ENCODE results near the gene PRKCE. TPM values are rescaled to one million over a fixed set of nuclear protein-coding genes. Genes with fewer than 3 reads are reported as not detected.
"Not testable (repeated sequence)": the region's sequence is repeated elsewhere in the genome, so short reads cannot be mapped to it uniquely, and the experiment has no call there.

Gene PRKCE
- total RNA-seq, 2 donors from 2014 or later = 10.4 to 13.8 TPM

GRCh38 chr2:45871541-45871940 lies 220.1 kb downstream of the PRKCE start:
- peaks cover 6 to 7% of the 10 kb centered on the region in 2 donors for H3K9me3 Mint-ChIP-seq
- no peak for ATAC-seq
- peaks cover 12 to 22% of the 10 kb centered on the region in 2 donors for H3K36me3 Mint-ChIP-seq
- DNase-seq (ENCODE audit: low spot score in 2 of 2) = no peak
- H3K27ac Mint-ChIP-seq = peak overlapping the region in 1 of 2 donors; percentile 13

DNA sequence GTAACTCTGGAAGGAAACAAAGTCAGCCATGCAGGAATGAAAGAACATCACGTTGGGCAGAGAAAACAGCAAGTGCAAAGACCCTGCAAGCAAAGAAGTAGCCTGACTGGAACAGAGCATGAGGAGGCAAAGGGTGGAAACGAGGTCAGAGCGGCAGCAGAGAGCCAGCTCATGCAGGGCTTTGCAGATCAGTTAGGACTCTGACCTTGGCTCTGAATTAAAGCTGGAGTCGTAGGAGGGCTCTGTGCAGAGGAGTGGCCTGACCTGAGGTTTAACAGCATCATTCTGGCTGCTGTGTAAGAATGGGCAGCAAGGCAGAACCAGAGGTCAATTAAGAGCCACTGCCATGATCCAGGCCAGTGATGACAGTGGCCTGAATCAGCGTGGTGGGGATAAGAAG lies 220.7 kb downstream of the PRKCE start:
- Mint-ChIP-seq H3K27ac (peak overlapping the region; percentile 13), H3K36me3 (peaks cover 18 to 24% of the 10 kb centered on the region in 2 donors), H3K9me3 (peaks cover 10 to 11% of the 10 kb centered on the region in 2 donors)
- DNase-seq (ENCODE audit: low spot score in 2 of 2) (no peak), ATAC-seq (no peak)

DNA sequence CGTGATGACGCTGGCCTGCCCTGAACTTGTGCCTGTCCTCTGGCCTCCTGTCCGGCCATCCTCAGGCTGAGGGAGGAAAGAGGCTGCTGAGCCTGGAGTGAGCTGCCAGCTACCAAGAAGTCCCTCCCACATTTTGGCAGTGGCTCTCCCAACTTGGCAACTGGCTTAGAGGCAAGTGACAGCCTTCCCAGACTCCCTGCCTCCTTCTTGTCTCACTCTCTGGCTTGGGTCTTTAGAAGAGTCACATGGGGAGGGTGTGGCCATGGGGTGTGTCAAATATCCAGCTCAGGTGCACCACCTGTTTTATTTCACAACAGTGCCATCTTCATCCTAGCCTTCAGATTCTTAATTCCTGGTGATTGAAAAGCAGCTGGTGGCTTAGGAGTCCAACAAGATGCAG lies 222.9 kb downstream of the PRKCE start:
- no peak for ATAC-seq
- H3K9me3 Mint-ChIP-seq = peaks cover 10 to 15% of the 10 kb centered on the region in 2 donors
- no peak overlapping the region for H3K27ac Mint-ChIP-seq
- no peak for DNase-seq (ENCODE audit: low spot score in 2 of 2)
- peaks cover 27 to 29% of the 10 kb centered on the region in 2 donors for H3K36me3 Mint-ChIP-seq

DNA sequence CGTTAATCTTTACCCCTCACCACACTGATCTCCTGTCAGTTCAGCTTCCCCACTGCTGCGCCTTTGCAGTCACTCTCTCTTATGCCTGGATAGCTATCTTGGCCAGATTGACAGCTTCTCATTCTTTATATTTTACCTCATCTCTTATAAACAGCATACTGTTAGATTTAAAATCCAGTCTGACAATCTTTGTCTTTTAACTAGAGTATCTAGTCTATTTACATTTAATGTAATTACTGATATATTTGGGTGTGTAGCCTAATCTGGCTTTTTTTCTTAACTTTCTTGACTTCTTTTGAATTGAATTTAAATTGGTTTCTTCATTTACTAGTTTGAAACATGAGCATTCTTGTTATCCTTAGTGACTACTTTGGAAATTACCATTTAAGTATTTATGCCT lies 225.1 kb downstream of the PRKCE start:
- H3K36me3 Mint-ChIP-seq = peaks cover 27 to 29% of the 10 kb centered on the region in 2 donors
- H3K27ac Mint-ChIP-seq = no peak overlapping the region
- DNase-seq (ENCODE audit: low spot score in 2 of 2) = no peak
- H3K9me3 Mint-ChIP-seq = peaks cover 10 to 15% of the 10 kb centered on the region in 2 donors
- no peak for ATAC-seq

DNA sequence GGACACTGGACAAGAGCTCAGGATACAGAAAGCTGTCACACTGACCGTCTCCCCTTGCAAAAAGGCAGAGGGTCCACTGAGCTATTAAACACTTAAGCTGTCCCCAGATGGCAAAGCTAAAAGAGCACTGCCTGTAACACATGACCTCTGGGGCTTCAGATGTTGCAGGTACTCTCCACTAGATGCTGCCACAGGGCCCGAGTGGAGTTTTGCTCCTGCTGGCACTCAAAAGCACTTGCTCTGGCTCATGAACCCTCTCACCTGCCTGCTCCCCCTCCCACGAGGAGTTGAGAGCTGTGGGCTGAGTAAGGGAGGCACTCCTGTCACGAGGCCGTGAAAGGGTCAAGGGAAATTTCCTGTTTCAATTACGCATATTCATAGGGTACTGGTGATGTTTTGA lies 227.9 kb downstream of the PRKCE start:
- Mint-ChIP-seq H3K27ac (no peak overlapping the region), H3K36me3 (peaks cover 24 to 27% of the 10 kb centered on the region in 2 donors), H3K9me3 (peaks cover 10 to 15% of the 10 kb centered on the region in 2 donors)
- DNase-seq (ENCODE audit: low spot score in 2 of 2) = no peak
- no peak for ATAC-seq

GRCh38 chr2:45879936-45880335 lies 228.5 kb downstream of the PRKCE start:
- peaks cover 10 to 15% of the 10 kb centered on the region in 2 donors for H3K9me3 Mint-ChIP-seq
- DNase-seq (ENCODE audit: low spot score in 2 of 2) = no peak
- ATAC-seq = no peak
- no peak overlapping the region for H3K27ac Mint-ChIP-seq
- peaks cover 20 to 27% of the 10 kb centered on the region in 2 donors for H3K36me3 Mint-ChIP-seq

DNA sequence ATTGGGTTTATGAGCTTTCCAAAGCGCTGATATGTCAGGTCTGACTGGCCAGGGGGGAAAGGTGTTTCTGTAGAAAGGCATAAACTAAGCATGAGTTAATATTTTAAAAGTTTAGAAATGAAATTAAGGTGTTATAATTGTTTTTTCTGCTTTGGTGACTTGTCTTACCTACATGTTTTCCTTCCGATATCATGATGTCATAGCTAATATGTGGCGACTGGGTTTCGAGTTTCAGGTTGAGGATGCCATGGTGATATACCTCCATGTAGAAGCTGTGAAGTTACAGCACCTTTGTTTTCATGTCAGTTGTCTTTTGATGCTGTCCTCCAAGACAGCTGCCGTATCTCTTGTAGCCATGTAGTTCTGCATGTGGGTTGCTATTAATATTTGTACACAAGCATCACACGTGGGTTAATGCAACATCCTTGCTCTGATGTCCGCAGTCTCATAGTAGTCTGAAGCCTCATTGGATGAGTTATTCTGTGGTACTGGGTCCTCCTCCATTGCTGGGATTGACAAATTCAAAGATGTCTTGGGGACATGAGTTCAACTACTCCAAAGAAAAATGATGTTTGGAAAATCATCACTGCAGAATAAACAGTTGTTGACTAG lies 230.6 kb downstream of the PRKCE start:
- ATAC-seq = no peak
- Mint-ChIP-seq H3K36me3 (peaks cover 5 to 10% of the 10 kb centered on the region in 2 donors), H3K9me3 (peaks cover 0 to 4% of the 10 kb centered on the region in 2 donors), H3K27ac (no peak overlapping the region)
- DNase-seq (ENCODE audit: low spot score in 2 of 2) = no peak

- H3K36me3 Mint-ChIP-seq = peaks cover 2 to 3% of the 10 kb centered on the region in 2 donors
- H3K9me3 Mint-ChIP-seq = peaks cover 0 to 1% of the 10 kb centered on the region in 2 donors
- ATAC-seq (no peak), DNase-seq (ENCODE audit: low spot score in 2 of 2) (no peak)
- H3K27ac Mint-ChIP-seq = no peak overlapping the region
Measured at GRCh38 chr2:45882707-45883602, 231.5 kb downstream of the PRKCE start.

DNA sequence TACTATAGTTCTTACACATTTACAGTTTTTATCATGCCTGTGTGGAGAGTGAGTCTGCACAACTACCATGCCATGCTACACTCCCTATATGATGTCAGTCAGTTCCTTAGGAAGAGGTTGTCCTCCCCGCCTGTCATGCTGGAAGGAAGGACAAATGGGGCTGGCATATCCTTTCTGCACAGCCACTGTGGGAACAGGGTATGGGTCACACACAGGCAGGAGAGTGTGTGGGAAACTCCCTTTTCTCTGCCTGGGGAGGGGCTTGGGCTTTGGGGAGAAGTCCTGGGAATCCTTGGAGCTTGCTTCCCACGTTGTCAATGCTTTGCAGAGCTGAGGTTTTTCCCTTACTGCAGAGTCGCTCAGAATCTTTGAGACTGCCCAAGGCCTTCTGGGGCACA lies 232.1 kb downstream of the PRKCE start:
- Mint-ChIP-seq H3K27ac (no peak overlapping the region), H3K9me3 (no peaks in the 10 kb centered on the region), H3K36me3 (no peaks in the 10 kb centered on the region)
- ATAC-seq (no peak), DNase-seq (ENCODE audit: low spot score in 2 of 2) (no peak)

- Mint-ChIP-seq H3K9me3 (no peaks in the 10 kb centered on the region), H3K27ac (no peak overlapping the region), H3K36me3 (no peaks in the 10 kb centered on the region)
- no peak for DNase-seq (ENCODE audit: low spot score in 2 of 2)
- no peak for ATAC-seq
Measured at GRCh38 chr2:45884126-45884525, 232.7 kb downstream of the PRKCE start.

DNA sequence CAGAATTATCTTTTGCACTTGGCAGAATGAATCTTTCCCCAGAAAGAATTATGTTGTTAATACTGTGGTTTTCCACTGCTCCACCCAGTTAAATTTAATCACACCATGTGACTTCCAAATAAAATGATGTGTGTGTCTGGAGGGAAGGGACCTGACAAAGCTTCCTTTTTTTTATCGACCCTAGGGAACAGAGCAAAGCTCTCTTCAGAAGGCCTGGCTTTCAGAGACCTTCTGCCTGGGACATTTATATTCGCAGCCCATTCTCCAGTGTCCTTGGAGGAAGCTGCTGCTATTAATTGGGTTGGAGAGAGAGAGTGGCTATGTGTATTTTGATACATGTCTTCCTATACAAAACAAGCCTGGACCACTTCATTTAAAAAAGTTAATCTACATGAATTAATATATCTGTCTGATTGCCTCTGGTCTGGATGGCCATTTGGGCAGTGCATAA lies 233.7 kb downstream of the PRKCE start:
- H3K27ac Mint-ChIP-seq = no peak overlapping the region
- no peaks in the 10 kb centered on the region for H3K36me3 Mint-ChIP-seq
- H3K9me3 Mint-ChIP-seq = no peaks in the 10 kb centered on the region
- DNase-seq (ENCODE audit: low spot score in 2 of 2) (no peak), ATAC-seq (no peak)

- no peak for ATAC-seq
- H3K9me3 Mint-ChIP-seq = no peaks in the 10 kb centered on the region
- H3K36me3 Mint-ChIP-seq = no peaks in the 10 kb centered on the region
- no peak overlapping the region for H3K27ac Mint-ChIP-seq
- DNase-seq (ENCODE audit: low spot score in 2 of 2) = no peak
Measured at GRCh38 chr2:45886171-45886663, 234.7 kb downstream of the PRKCE start.

DNA sequence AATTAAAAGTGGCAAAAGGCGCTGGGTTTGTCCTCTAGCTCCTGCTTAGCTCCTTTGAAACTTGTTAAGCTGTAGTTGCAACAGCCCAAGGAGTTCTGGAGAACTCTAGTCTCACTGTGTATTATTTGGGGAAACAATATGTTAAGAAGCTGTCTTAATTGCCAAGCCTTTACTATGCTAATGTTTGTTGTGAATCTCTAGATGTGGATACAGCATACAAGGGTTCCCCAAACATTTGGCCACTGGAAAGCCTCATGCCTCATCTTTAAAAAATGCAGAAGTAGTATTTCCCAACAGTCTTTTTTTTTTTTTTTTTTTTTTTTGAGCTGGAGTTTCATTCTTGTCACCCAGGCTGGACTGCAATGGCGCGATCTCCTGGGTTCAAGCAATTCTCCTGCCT lies 236.7 kb downstream of the PRKCE start:
- DNase-seq (ENCODE audit: low spot score in 2 of 2) (no peak), ATAC-seq (no peak)
- Mint-ChIP-seq H3K36me3 (no peaks in the 10 kb centered on the region), H3K27ac (no peak overlapping the region), H3K9me3 (no peaks in the 10 kb centered on the region)

DNA sequence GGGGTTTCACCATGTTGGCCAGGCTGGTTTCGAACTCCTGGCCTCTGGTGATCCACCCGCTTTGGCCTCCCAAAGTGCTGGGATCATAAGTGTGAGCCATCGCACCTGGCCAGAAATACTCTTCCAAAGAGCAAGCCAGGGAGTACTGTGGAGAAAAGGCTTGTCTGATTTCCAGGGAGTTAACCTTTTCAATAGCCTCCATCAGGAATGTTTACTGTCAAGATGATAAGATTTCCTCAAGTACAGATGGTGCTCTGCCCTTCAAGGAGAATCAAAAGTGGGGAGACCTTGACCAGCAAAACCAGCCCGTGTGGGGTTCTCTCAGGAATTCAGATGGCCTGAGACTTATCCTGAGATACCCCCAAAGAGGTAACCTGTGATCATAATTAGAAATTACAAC lies 237.2 kb downstream of the PRKCE start:
- ATAC-seq (no peak), DNase-seq (ENCODE audit: low spot score in 2 of 2) (no peak)
- H3K36me3 Mint-ChIP-seq = no peaks in the 10 kb centered on the region

GRCh38 chr2:45889053-45889452 lies 237.6 kb downstream of the PRKCE start:
- peak; percentile 89 to 95 for ATAC-seq
- DNase-seq (ENCODE audit: low spot score in 2 of 2) = peak in 1 of 2 donors; percentile 21
- Mint-ChIP-seq H3K9me3 (no peaks in the 10 kb centered on the region), H3K36me3 (no peaks in the 10 kb centered on the region), H3K27ac (no peak overlapping the region)

More for the DNA sequence above, 237.2 kb downstream of the PRKCE start:
- Mint-ChIP-seq H3K27ac (no peak overlapping the region), H3K9me3 (no peaks in the 10 kb centered on the region)

DNA sequence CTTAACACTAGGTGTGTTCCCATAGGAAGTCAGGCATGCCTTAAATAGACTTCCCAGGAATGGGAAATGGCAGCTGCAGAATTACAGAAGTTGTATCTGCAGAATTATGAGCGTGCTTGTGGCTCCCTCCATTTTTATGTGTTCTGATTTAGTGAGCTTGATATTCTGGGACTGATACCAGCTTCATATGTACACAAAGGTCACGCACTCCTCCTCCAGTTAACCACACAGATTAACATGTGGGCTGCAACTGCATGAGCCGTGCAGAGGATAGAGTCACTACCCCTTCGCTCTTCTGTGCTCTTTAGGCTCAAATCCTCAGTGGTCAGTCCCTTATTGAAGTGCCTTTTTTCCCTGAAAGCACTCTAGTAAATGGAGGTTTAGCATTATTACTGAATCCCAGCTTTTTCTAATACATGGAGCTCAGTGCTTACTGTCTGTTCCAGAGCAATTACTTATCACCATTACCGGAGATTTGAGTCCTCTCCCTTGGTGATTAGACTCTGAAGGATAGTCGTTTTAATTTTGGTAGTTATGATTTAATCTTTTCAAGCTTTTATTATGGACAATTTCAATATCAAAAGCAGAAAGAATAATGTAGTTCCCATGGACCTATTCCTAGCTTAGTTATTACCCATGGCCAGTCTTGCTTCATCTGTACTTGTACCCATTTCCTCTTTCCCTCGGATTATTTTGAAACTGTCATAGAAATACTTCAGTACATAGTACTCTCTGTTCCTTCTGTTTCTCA lies 238.3 kb downstream of the PRKCE start:
- DNase-seq (ENCODE audit: low spot score in 2 of 2) (no peak), ATAC-seq (peak in 1 of 2 donors; percentile 64)
- no peaks in the 10 kb centered on the region for H3K36me3 Mint-ChIP-seq
- H3K9me3 Mint-ChIP-seq = no peaks in the 10 kb centered on the region
- no peak overlapping the region for H3K27ac Mint-ChIP-seq

- not testable (repeated sequence) for H3K36me3 Mint-ChIP-seq, ATAC-seq
- peak overlapping the region in 1 of 2 donors; percentile 22 for H3K27ac Mint-ChIP-seq
Measured at GRCh38 chr2:45890371-45890646, 238.8 kb downstream of the PRKCE start.

More at GRCh38 chr2:45890371-45890646, 238.8 kb downstream of the PRKCE start:
- not testable (repeated sequence) for H3K9me3 Mint-ChIP-seq; DNase-seq (ENCODE audit: low spot score in 2 of 2)
